ENCODE data around the gene RNU4-1.

DNA sequence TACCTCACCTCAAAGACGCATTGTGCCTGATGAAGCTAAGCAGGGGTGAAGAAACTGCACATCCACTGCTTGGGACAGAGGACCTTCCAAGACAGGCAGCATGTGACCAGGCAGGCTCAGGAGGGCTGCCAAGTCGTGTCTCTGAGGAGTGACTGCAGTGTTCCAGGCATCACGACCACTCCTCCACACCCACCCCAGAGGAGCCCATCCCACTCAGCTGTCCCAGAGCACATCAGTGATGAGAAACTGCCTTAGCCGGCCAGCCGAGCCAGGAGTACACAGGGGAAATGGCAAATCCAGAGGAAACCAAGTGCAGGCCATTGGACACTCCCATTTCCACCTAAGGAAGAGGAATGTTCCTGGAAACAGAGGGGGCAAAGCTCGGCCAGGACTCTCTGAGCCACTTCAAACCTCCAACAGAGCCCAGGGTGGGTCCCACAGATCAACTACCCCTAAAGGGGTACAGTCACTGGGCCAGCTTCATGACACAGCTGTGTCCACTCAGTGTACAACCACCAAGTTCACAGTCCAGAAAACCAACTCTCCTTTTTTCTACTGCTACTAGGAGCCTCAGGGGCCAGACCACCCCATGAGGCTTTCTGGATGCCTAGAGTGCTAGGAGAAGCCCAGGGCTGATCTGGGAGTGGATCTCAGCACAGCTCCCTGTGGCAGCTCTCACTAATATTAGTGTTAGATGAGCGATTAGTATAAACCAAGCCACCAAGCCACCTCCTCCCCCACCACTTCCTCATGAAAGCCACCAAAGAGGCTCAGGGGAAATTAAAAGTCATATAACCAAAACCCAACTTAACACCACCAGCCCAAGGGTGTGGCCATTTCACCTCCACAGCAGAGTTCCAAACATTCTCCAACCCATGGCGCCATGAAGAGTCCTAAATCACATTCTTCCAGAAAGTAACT lies 42.9 kb downstream of the RNU4-1 start:
- TF ChIP-seq, protein P1, sequence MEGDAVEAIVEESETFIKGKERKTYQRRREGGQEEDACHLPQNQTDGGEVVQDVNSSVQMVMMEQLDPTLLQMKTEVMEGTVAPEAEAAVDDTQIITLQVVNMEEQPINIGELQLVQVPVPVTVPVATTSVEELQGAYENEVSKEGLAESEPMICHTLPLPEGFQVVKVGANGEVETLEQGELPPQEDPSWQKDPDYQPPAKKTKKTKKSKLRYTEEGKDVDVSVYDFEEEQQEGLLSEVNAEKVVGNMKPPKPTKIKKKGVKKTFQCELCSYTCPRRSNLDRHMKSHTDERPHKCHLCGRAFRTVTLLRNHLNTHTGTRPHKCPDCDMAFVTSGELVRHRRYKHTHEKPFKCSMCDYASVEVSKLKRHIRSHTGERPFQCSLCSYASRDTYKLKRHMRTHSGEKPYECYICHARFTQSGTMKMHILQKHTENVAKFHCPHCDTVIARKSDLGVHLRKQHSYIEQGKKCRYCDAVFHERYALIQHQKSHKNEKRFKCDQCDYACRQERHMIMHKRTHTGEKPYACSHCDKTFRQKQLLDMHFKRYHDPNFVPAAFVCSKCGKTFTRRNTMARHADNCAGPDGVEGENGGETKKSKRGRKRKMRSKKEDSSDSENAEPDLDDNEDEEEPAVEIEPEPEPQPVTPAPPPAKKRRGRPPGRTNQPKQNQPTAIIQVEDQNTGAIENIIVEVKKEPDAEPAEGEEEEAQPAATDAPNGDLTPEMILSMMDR (IDR thresholded peaks at IDR 0.05), result no peak
- TF ChIP-seq POLR2AphosphoS5 (IDR thresholded peaks at IDR 0.05; ENCODE audit: low read depth, low read length), result no peak
- TF ChIP-seq SIN3A (IDR thresholded peaks at IDR 0.05; ENCODE audit: borderline replicate concordance, insufficient read depth, low read depth, low read length), result no peak

Measured in Panc1 (cell line).